Hematopoietic multipotent progenitor cell treated with erythropoietin and hydrocortisone succinate and interleukin-3 and kit ligand, for 4 days (in vitro differentiated cells): ENCODE data around the gene DAGLA.

ENCODE experiments used
- DNase-seq: peaks from one replicate; pipeline ENCODE4 v3.0.0-alpha.2; 2015

DAGLA gene

GRCh38 chr11:61768376-61769076, 88.3 kb downstream of the DAGLA start:
- no peak for DNase-seq

- DNase-seq = no peak
Measured at GRCh38 chr11:61769169-61769920, 89.2 kb downstream of the DAGLA start.

GRCh38 chr11:61769946-61770683, 89.9 kb downstream of the DAGLA start:
- DNase-seq = no peak

- peak; percentile 19 for DNase-seq
Measured at GRCh38 chr11:61771195-61771894, 91.2 kb downstream of the DAGLA start.

- no peak for DNase-seq
Measured at GRCh38 chr11:61771985-61772455, 91.8 kb downstream of the DAGLA start.

- DNase-seq = no peak
Measured at GRCh38 chr11:61773356-61773755, 93.2 kb downstream of the DAGLA start.

- DNase-seq = no peak
Measured at GRCh38 chr11:61773809-61774208, 93.6 kb downstream of the DAGLA start.

- DNase-seq = no peak
Measured at GRCh38 chr11:61774411-61774810, 94.2 kb downstream of the DAGLA start.

GRCh38 chr11:61775106-61775505, 94.9 kb downstream of the DAGLA start:
- DNase-seq = no peak

GRCh38 chr11:61775606-61776554, 95.7 kb downstream of the DAGLA start:
- DNase-seq = no peak

GRCh38 chr11:61776561-61777075, 96.4 kb downstream of the DAGLA start:
- peak; percentile 89 for DNase-seq

- DNase-seq = peak; percentile 66
Measured at GRCh38 chr11:61777234-61778090, 97.3 kb downstream of the DAGLA start.

GRCh38 chr11:61778357-61778886, 98.2 kb downstream of the DAGLA start:
- no peak for DNase-seq

- DNase-seq = no peak
Measured at GRCh38 chr11:61778920-61779650, 98.9 kb downstream of the DAGLA start.

- DNase-seq = no peak
Measured at GRCh38 chr11:61779666-61780525, 99.7 kb downstream of the DAGLA start.

GRCh38 chr11:61780581-61781162, 100.5 kb downstream of the DAGLA start:
- DNase-seq = no peak

GRCh38 chr11:61781585-61781984, 101.4 kb downstream of the DAGLA start:
- no peak for DNase-seq

- DNase-seq = no peak
Measured at GRCh38 chr11:61782299-61782698, 102.1 kb downstream of the DAGLA start.
